PC-3 (cell line): ENCODE measurements around the gene PPM1D.

Experiments
- CTCF ChIP-seq: fragments of 300-600 bp; sonication (generic); conservative IDR thresholded peaks from 2 replicates; pipeline ENCODE4 v1.5.1; 2017; ENCODE audit warnings: antibody characterized with exemption, low read depth, mild to moderate bottlenecking, low read length
- EZH2 ChIP-seq: fragments of 300-600 bp; sonication (generic); IDR thresholded peaks from one replicate; pipeline ENCODE4 v1.6.1; 2017; ENCODE audit warnings: antibody characterized with exemption, mild to moderate bottlenecking, low read length; ENCODE audit not compliant: unreplicated experiment

DNA sequence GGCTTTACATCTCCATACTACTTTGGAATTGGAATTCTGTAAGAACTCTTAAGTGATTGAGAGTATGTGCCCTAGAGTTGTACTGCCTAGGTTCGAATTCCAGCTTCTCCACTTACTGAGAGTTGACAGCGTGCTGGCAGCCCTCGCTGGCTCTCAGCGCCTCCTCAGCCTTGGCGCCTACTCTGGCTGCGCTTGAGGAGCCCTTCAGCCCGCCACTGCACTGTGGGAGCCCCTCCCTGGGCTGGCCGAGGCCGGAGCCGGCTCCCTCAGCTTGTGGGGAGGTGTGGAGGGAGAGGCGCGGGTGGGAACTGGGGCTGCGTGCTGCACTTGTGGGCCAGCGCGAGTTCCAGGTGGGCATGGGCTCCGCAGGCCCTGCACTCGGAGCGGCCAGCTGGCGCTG is 13.3 kb downstream of the PPM1D start:
- TF ChIP-seq CTCF (no peak), EZH2 (no peak)
